SIG-M5 treated with dmso at 0.1 percent for 504 hours (cell line): Measurements from ENCODE around the gene HIKESHI.
A peak's percentile ranks its signal among the peaks of the same experiment; 100 is the strongest.
"Not testable (repeated sequence)": the region's sequence is repeated elsewhere in the genome, so short reads cannot be mapped to it uniquely, and the experiment has no call there.

Experiments used
- DNase-seq: peaks from one replicate; lab custom pipeline; 2025; ENCODE audit not compliant: unreplicated experiment; lab: John Stamatoyannopoulos, UW

The HIKESHI gene

GRCh38 chr11:86302092-86302793 is at the start of gene HIKESHI:
Gene HIKESHI (plus strand): TSS chr11:86302240. CDS start chr11:86302449, 209 bp downstream.
- peak; percentile 95 for DNase-seq

GRCh38 chr11:86255896-86256295 is 46.1 kb upstream of the HIKESHI start:
- DNase-seq: no peak

- no peak for DNase-seq
Measured at GRCh38 chr11:86256608-86257007, 45.4 kb upstream of the HIKESHI start.

GRCh38 chr11:86257446-86257845 is 44.6 kb upstream of the HIKESHI start:
- DNase-seq: no peak

- DNase-seq: no peak
Measured at GRCh38 chr11:86259730-86260129, 42.3 kb upstream of the HIKESHI start.

- no peak for DNase-seq
Measured at GRCh38 chr11:86261328-86261727, 40.7 kb upstream of the HIKESHI start.

GRCh38 chr11:86262387-86262786 is 39.7 kb upstream of the HIKESHI start:
- DNase-seq: no peak

- DNase-seq: no peak
Measured at GRCh38 chr11:86264649-86265048, 37.4 kb upstream of the HIKESHI start.

- DNase-seq: no peak
Measured at GRCh38 chr11:86265194-86265593, 36.8 kb upstream of the HIKESHI start.

- no peak for DNase-seq
Measured at GRCh38 chr11:86269645-86270044, 32.4 kb upstream of the HIKESHI start.

- DNase-seq: no peak
Measured at GRCh38 chr11:86274503-86274902, 27.5 kb upstream of the HIKESHI start.

GRCh38 chr11:86274999-86275398 is 27.0 kb upstream of the HIKESHI start:
- DNase-seq: no peak

GRCh38 chr11:86275493-86276370 is 26.3 kb upstream of the HIKESHI start:
- no peak for DNase-seq

- no peak for DNase-seq
Measured at GRCh38 chr11:86277741-86278140, 24.3 kb upstream of the HIKESHI start.

GRCh38 chr11:86278226-86278625 is 23.8 kb upstream of the HIKESHI start:
- DNase-seq: no peak

- no peak for DNase-seq
Measured at GRCh38 chr11:86279747-86280146, 22.3 kb upstream of the HIKESHI start.

GRCh38 chr11:86287468-86287796 is 14.6 kb upstream of the HIKESHI start:
- DNase-seq: no peak

GRCh38 chr11:86288776-86289507 is 13.1 kb upstream of the HIKESHI start:
- DNase-seq: no peak

- DNase-seq: not testable (repeated sequence)
Measured at GRCh38 chr11:86289508-86290280, 12.3 kb upstream of the HIKESHI start.

- DNase-seq: peak; percentile 51
Measured at GRCh38 chr11:86291466-86292262, 10.4 kb upstream of the HIKESHI start.
